GM10847 (cell line): ENCODE results near the gene PGA5.
"Not testable (repeated sequence)": the region's sequence is repeated elsewhere in the genome, so short reads cannot be mapped to it uniquely, and the experiment has no call there.

Experiments used
- POLR2A ChIP-seq: IDR thresholded peaks from 2 replicates; pipeline ENCODE4 v1.6.1; 2011; ENCODE audit not compliant: insufficient read length; ENCODE audit errors: extremely low read depth

Gene PGA5

DNA sequence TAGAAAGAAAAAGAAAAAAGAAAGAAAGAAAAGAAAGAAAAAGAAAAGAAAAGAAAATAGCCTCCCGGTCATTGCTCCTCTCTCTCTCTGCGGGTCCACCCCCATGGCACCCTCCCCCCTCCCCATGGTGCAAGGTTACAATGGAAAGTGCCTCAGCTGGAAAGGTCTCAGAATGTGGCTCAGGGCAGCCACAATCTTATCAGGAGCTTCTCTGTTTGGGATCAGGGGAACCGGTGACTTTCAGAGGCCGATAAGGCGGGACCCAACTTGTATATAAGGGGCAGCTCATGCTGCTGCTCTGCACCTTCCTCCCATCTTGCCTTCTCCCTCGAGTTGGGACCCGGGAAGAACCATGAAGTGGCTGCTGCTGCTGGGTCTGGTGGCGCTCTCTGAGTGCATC lies at the start of gene PGA5:
Gene PGA5, plus strand, starts transcription at position 301 of the 400 bp plus-strand sequence. Its CDS starts 52 bp downstream, at position 353.
- TF ChIP-seq POLR2A: not testable (repeated sequence)

DNA sequence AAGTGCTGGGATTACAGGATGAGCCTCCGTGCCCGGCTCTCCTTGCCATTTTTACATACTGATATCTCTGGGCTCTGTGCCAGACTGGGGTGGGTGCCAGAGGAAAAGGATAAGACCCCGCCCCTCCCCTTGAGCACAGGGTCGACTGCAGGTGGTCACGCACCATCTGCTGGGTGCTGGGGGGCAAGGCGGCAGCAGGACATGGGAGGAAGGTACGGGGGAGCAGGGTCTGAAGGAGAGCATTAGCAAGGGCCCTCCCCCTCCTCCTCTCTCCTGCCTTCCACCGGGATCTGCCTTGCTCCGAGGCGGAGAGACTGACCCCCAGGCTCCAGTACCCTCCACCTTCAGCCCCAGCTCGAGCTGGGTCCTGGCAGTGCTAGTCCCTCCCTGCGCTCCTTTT lies 47.4 kb upstream of the PGA5 start:
- TF ChIP-seq POLR2A: no peak

DNA sequence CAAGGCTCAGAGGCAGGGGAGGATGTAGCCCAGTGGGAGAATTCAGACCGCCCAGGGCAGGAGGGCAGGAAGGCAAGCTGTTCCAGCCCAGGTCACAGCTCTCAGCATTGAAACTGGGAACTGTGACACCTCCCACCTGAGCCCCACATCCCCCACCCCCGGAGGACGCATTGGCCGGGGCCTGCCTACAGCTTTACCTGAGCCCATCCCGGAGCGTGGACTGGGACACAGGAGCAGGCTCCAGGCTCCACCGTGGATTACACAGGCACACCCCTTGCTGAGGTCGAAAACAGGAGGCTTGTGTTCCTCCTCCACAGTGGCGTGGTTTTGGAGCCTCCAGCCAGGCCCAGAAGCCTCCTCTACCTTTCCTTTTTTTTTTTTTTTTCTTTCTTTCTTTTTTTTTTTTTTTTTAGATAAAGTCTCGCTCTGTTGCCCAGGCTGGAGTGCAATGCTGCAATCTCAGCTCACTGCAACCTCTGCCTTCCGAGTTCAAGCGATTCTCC lies 46.8 kb upstream of the PGA5 start:
- TF ChIP-seq POLR2A: no peak

DNA sequence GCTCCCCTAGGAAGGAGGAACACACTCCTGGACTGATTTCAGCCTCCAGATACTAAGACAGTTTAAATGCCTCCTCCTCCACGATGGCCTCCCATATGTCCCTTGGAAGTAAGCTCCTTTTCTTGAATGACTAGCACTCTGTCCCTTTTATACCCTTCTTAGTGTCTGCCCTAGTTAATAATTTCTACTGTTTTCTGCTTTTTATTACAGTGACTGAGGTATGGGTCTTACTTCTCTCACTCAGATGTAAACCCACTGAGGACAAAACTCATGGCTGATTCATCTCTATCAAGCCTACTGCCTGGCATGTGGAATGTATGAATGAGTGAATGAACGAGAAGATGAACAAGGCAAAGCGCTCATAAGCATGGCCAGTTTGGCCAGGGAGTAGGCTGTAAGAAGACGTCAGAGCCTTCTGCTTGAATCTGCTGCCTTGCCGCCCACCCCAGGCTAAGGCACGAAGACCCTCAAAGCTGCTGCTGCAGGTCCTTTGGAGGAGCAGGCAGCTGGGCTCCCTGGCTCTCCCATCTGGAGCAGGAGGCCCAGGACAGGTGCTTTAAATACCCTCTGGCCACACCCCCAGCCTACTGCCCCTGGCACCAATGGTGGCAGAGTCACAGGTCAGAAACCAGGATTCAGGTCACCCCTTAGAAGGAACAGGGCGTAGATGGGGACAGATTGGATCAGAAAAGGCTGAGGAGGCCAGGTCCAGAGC lies 45.8 kb upstream of the PGA5 start:
- TF ChIP-seq POLR2A: no peak

DNA sequence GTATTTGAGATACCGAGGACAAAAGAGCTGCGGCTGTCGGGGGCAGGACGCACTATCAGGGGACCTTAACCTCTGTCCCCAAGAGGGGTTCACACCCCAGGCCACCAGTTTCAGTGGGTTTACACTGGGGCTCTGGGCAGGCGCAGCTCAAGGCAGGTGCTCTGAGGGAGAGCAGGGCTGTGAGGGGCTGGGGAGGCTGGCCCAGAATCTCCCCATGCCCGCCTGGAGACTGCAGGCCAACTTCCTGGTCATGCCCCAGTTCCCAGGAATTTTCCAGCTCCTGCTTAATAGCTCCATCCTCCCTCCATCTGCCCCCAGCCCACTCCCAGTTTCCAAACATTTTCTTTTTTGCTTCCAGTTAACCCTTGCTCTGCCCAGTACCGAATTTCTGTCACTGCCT lies 45.3 kb upstream of the PGA5 start:
- TF ChIP-seq POLR2A: no peak

DNA sequence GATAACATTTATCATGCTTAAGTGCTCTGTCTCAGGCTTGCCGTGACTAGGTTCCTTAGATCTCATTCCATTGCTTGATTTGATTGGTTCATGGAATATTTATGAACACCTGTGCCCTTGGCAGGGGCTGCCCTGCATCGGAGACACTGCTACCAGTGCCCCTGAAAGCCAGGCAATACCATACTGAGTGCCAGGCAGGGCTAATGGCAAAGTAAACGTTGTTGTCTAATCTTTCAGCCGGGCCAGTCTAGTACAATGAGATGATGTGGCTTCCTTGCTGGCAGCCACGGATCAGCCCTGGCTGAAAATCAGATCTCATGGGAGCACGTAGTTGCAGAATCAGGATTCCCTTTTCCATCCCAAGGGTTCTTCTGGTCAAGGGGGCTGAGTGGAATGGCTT lies 42.6 kb upstream of the PGA5 start:
- no peak for TF ChIP-seq POLR2A

DNA sequence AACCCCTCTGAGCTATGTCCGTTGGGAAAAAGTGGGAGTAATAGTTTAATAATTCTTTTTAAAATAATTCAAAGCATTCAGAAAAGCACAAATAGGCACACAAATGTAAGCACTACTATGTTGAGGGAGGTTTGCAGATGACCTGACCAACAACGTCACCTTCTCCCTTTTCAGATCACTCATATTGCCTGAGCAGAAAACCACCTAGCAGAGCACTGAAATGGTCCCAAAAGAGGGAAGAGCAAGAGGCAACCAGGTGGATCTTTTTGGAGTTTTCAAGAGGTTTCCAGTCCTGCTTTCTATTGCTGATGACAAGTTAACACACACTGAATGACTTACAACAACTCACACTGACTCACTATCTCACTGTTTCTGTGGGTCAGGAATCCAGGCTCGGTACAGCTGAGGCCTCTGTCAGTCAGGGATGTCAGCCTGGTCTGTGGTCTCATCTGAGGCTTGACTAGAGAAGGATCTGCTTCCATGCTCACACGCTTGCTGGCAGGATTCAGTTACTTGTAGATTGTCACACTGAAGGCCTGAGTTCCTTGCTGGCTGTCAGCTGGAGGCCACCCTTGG lies 41.9 kb upstream of the PGA5 start:
- no peak for TF ChIP-seq POLR2A

DNA sequence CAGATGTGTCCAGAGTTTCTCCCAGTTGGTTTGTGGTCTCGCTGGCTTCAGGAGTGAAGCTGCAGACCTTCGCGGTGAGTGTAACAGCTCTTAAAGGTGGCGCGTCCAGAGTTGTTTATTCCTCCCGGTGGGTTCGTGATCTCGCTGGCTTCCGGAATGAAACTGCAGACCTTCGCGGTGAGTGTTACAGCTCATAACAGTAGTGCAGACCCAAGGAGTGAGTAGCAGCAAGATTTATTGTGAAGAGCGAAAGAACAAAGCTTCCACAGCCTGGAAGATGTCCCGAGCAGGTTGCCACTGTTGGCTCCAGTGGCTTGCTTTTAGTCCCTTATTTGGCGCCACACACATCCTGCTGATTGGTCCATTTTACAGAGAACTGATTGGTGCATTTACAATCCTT lies 39.5 kb upstream of the PGA5 start:
- TF ChIP-seq POLR2A: no peak

DNA sequence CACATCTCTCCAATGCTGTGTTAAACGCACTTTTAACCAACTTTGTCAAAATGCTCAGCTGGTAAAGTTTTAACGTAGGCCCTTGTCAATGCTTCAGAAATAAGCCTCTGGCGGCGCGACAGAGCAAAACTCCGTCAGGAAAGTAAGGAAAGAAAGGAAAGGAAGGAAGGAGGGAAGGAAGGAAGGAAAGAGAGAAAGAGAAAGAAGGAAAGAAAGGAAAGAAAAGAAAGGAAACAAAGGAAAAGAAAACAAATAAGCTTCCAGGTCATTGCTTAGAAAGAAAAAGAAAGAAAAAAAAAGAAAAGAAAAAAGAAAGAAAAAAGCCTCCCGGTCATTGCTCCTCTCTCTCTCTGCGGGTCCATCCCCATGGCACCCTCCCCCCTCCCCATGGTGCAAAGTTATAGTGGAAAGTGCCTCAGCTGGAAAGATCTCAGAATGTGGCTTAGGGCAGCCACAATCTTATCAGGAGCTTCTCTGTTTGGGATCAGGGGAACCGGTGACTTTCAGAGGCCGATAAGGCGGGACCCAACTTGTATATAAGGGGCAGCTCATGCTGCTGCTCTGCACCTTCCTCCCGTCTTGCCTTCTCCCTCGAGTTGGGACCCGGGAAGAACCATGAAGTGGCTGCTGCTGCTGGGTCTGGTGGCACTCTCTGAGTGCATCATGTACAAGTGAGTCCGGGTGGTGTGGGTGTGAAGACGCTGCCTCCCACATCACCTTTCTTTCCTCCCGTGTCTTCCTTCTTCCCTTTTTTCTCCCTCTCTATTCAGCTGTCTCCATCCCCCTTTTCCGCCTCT lies 37.8 kb upstream of the PGA5 start, which contains the start of gene PGA3:
Gene PGA3, plus strand, starts transcription at position 566 of the 797 bp plus-strand sequence. Its CDS starts 50 bp downstream, at position 616.
- not testable (repeated sequence) for TF ChIP-seq POLR2A

DNA sequence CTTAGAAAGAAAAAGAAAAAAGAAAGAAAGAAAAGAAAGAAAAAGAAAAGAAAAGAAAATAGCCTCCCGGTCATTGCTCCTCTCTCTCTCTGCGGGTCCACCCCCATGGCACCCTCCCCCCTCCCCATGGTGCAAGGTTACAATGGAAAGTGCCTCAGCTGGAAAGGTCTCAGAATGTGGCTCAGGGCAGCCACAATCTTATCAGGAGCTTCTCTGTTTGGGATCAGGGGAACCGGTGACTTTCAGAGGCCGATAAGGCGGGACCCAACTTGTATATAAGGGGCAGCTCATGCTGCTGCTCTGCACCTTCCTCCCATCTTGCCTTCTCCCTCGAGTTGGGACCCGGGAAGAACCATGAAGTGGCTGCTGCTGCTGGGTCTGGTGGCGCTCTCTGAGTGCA lies 18.9 kb upstream of the PGA5 start, which contains the start of gene PGA4:
Gene PGA4, plus strand, starts transcription at position 301 of the 400 bp plus-strand sequence. Its CDS starts 54 bp downstream, at position 355.
- not testable (repeated sequence) for TF ChIP-seq POLR2A

DNA sequence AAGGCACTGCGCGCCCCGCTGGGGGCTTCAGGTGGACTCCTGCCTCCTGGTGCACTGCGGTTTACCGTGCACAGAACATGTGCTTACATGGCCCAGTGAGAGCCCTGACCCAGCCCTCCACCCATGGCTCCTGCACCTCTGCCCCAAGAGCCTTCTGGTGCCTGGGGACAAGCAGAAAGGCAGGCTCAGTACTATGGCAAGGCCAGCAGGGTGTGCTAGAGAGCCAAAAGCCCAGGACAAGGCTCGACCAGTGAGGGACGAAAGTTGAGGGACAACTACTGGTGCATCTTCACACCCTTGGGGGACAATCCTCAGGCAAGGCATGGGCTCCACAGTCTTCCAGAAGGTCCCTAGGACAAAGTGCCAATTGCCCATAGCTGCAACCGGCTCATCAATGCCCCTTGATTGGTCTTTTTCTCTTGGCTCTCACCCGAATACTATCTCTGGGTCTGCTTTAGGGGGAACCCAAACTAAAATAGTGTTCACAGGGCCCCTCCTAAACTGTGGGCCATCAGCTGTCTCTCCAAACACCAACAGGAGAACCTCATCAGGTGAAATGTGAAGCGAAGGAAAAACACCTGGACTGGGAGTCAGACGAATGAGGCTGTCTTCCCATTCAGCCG lies 13.5 kb downstream of the PGA5 start:
- TF ChIP-seq POLR2A: no peak

DNA sequence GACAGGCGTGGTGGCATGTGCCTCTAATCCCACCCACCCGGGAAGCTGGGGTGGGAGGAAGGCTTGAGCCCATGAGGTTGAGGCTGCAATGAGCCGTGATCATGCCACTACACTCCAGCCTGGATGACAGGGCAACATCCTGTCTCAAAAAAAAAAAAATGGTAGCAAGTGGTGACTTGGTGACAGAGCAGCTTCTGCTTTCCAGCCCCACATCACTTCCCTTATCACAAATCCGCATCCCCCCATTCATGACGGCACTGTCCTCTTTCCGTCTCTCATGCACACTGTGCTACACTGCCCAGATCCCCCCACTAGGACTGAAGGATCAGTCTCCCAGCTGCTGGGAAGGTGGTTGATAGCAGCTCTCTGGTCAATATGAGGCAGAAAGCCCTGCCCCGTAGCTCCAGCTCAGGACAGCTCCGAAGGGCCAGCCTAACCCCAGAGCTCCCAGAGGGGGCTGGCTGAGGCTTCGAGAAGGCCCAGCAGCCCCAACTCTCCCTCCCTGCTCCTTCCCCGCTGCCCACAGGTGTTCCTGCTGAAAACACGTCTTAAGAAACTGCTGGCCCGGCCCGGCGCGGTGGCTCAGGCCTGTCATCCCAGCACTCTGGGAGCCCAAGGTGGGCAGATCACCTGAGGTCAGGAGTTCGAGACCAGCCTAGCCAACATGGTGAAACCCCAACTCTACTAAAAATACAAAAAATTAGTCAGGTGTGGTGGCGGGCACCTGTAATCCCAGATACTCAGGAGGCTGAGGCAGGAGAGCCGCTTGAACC lies 15.9 kb downstream of the PGA5 start:
- TF ChIP-seq POLR2A: no peak

DNA sequence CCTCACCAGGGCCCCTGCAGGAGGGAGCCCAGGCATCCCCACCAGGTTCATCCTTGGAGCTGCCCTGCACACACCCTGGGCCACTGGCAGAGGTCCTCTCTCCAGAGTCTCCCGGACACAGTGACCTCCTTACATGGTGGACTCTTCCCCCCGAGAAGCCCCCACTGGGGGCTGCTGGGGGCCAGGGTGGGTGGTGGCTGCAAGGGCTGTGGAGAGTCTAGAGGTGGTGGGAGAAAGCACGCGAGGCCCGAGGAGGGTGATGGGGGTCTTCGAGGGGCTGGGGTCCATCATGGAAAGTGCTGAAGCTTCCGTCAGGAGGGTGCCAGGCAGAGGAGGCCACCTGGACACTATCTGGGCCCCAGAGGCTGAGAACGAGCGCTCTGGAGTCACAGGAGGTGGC lies 17.6 kb downstream of the PGA5 start:
- TF ChIP-seq POLR2A: no peak

DNA sequence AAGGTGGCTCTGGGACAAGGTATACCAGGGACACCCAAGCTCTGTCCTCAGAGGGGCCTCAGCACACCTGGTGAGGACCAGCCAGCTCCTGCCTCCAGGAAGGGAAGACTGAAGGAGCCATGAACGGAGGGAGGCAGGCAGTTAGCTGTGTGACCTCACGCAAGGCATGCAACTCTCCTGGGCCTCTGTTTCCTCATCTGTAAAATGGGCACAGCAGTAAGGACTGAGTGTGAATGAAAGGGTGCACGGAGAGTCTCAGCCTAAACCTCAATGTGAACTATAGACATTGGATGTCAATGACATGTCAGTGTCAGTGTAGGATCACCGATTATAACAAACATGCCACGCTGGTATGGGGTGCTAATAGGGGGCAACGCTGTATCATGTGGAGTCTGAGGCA lies 18.4 kb downstream of the PGA5 start:
- TF ChIP-seq POLR2A: no peak

DNA sequence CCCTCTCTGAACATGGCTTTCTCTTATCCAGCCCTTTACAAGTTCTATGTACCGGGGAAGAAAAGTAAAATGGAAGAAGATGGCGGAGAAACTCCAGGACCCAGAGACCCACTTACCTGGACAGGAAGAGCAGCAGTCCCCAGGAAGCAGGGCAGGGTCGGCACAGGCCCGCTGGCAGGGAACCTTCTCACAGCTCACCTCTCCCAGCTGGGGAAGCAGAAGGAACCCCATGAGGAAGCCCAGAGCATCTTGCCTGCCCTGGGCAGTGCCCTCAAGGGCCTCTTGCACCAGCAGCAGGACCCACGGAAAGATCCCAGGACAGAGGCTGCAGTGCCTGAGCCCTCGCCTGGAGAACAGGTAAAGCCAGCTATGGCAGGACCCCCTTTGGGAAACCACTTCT lies 23.4 kb downstream of the PGA5 start:
- TF ChIP-seq POLR2A: no peak

DNA sequence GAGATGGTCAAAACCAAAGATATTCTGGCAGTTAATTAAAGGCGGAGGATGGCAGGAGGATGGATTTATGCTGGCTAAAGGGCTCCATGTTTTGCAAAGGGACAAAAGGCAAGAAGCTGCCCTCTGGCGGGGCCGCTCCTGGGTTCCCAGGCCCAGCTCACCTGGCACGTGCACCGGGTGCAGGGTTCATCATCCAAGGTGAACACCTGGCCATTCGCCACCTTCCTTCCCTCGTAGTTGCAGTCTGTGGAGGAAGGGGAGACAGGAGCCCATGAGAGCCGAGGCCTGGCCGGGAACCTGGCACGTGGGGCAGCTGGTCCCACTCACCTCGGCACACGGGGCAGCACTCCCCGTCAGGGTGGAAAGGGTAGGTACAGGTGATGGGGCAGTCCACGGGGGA lies 23.8 kb downstream of the PGA5 start:
- TF ChIP-seq POLR2A: no peak
